Neural progenitor cell (in vitro differentiated cells): Measurements from ENCODE around the gene CEND1. TPM values are rescaled to one million over a fixed set of nuclear protein-coding genes. Genes with fewer than 3 reads are reported as not detected.
A peak's percentile ranks its signal among the peaks of the same experiment; 100 is the strongest.

Experiments
- DNase-seq: peaks from one replicate; pipeline ENCODE4 v3.0.0-alpha.2; 2016; ENCODE audit warnings: low spot score
- H2AFZ ChIP-seq: fragments of 200-600 bp; sonication (generic); replicated peaks from 2 replicates; pipeline ENCODE4 v1.6.1; 2016; ENCODE audit warnings: antibody characterized with exemption
- H3F3A ChIP-seq: fragments of 200-600 bp; sonication (generic); 2 replicates; pipeline ENCODE4 v1.6.1; 2016; ENCODE audit warnings: antibody characterized with exemption, low read depth
- H3K27ac ChIP-seq: fragments of 200-600 bp; sonication (generic); 2 replicates; pipeline ENCODE4 v1.5.1; 2016; ENCODE audit warnings: mild to moderate bottlenecking
- H3K27me3 ChIP-seq: fragments of 200-600 bp; sonication (generic); 2 replicates; pipeline ENCODE4 v1.6.1; 2016; ENCODE audit warnings: mild to moderate bottlenecking, moderate library complexity
- H3K36me3 ChIP-seq: fragments of 200-600 bp; sonication (generic); 2 replicates; pipeline ENCODE4 v1.5.1; 2016
- H3K4me1 ChIP-seq: fragments of 200-600 bp; sonication (generic); 2 replicates; pipeline ENCODE4 v1.6.1; 2016; ENCODE audit warnings: mixed run types
- H3K4me2 ChIP-seq: fragments of 200-600 bp; sonication (generic); 2 replicates; pipeline ENCODE4 v1.6.1; 2016
- H3K4me3 ChIP-seq: fragments of 200-600 bp; sonication (generic); 2 replicates; pipeline ENCODE4 v1.5.1; 2016
- H3K79me2 ChIP-seq: fragments of 200-600 bp; sonication (generic); 2 replicates; pipeline ENCODE4 v1.6.1; 2016; ENCODE audit warnings: low read depth
- H3K9ac ChIP-seq: fragments of 200-600 bp; sonication (generic); 2 replicates; pipeline ENCODE4 v1.6.1; 2016
- H3K9me3 ChIP-seq: fragments of 200-600 bp; sonication (generic); 2 replicates; pipeline ENCODE4 v1.5.1; 2016; ENCODE audit warnings: low read depth
- H4K20me1 ChIP-seq: fragments of 200-600 bp; sonication (generic); 2 replicates; pipeline ENCODE4 v1.6.1; 2016; ENCODE audit warnings: low read depth
- H3K27ac Mint-ChIP-seq: 3 replicates; pipeline ENCODE4 v1.8.0; 2021; ENCODE audit warnings: mixed read lengths
- H3K27me3 Mint-ChIP-seq: 2 replicates; pipeline ENCODE4 v1.8.0; 2022; ENCODE audit warnings: low read depth, mild to moderate bottlenecking, inconsistent platforms, moderate library complexity, mixed read lengths; ENCODE audit not compliant: insufficient read depth
- H3K36me3 Mint-ChIP-seq: 3 replicates; pipeline ENCODE4 v1.8.0; 2021; ENCODE audit warnings: mixed read lengths
- H3K4me1 Mint-ChIP-seq: 3 replicates; pipeline ENCODE4 v1.8.0; 2021; ENCODE audit warnings: mixed read lengths
- H3K4me3 Mint-ChIP-seq: 3 replicates; pipeline ENCODE4 v1.8.0; 2021; ENCODE audit warnings: mild to moderate bottlenecking, moderate library complexity, mixed read lengths
- H3K9me3 Mint-ChIP-seq: 3 replicates; pipeline ENCODE4 v1.8.0; 2020; ENCODE audit warnings: mixed read lengths
- EZH2 ChIP-seq: fragments of 200-600 bp; sonication (generic); IDR thresholded peaks from 2 replicates; pipeline ENCODE4 v1.6.1; 2017; ENCODE audit warnings: antibody characterized with exemption, mild to moderate bottlenecking, moderate library complexity
- EZH2phosphoT487 ChIP-seq: fragments of 200-600 bp; sonication (generic); IDR thresholded peaks from 2 replicates; pipeline ENCODE4 v1.6.1; 2017; ENCODE audit warnings: antibody characterized with exemption
- total RNA-seq: library from RNA; depleted of rRNA; stranded (reverse); fragments of >200 nt; gene quantifications from 2 replicates; pipeline ENCODE4 v1.2.3, GENCODE V29; 2015; ENCODE audit warnings: low replicate concordance
- TF ChIP-seq, protein P1 (sequence below): fragments of 200-600 bp; sonication (generic); IDR thresholded peaks from 2 replicates; pipeline ENCODE4 v1.5.1; 2017; ENCODE audit warnings: antibody characterized with exemption, mild to moderate bottlenecking

Gene CEND1
- total RNA-seq, 1 donor from 2014 or later: 0.94 TPM

DNA sequence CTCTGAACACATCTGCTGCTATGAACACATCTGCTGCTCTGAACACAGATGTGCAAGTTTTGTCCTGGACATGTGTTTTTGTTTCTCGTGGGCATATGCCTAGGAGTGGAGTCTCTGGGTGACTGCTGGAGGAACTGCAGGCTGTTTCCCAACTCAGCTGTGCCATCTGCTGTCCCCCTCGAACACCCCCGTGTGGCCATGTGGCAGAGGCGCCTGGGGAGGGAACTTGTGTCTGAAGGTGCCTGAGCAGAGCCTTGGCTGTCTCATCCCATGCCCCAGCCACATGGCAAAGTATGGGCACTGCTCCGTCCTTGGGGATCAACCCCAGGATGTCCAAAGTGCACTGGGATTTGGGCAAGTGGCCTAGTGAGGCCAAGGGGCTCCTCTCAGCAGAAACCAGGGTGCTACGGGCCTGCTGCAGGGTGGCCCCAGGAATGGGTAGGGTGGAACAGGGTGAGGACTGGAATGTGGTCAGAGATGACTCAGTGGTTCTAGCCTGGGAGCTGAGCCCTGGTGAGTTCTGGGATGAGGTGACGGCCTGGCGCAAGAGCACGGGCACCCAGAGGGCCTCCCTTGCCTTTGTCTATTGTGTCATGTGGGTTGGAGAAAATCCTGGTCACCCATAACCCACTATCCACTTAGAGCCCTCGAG lies 27.3 kb downstream of the CEND1 start:
- Histone ChIP-seq H3K4me1 (no peaks in the 10 kb centered on the region), H3K4me3 (no peak overlapping the region), H3K9ac (no peak overlapping the region), H3K36me3 (no peaks in the 10 kb centered on the region), H3K9me3 (no peaks in the 10 kb centered on the region), H3K27me3 (no peaks in the 10 kb centered on the region), H2AFZ (no peak overlapping the region), H3K79me2 (no peaks in the 10 kb centered on the region), H3K27ac (no peak overlapping the region), H3K4me2 (no peak overlapping the region), H3F3A (peaks cover 37% of the 10 kb centered on the region), H4K20me1 (peaks cover 30% of the 10 kb centered on the region)
- DNase-seq: no peak
- H3K4me1 Mint-ChIP-seq: no peaks in the 10 kb centered on the region
- no peaks in the 10 kb centered on the region for H3K9me3 Mint-ChIP-seq
- H3K27me3 Mint-ChIP-seq: peaks cover 10% of the 10 kb centered on the region
- peak overlapping the region; percentile 63 for H3K27ac Mint-ChIP-seq
- H3K36me3 Mint-ChIP-seq: peaks cover 17% of the 10 kb centered on the region
- H3K4me3 Mint-ChIP-seq: peak overlapping the region; percentile 39
- TF ChIP-seq EZH2 (no peak), EZH2phosphoT487 (no peak)
- TF ChIP-seq, protein P1, sequence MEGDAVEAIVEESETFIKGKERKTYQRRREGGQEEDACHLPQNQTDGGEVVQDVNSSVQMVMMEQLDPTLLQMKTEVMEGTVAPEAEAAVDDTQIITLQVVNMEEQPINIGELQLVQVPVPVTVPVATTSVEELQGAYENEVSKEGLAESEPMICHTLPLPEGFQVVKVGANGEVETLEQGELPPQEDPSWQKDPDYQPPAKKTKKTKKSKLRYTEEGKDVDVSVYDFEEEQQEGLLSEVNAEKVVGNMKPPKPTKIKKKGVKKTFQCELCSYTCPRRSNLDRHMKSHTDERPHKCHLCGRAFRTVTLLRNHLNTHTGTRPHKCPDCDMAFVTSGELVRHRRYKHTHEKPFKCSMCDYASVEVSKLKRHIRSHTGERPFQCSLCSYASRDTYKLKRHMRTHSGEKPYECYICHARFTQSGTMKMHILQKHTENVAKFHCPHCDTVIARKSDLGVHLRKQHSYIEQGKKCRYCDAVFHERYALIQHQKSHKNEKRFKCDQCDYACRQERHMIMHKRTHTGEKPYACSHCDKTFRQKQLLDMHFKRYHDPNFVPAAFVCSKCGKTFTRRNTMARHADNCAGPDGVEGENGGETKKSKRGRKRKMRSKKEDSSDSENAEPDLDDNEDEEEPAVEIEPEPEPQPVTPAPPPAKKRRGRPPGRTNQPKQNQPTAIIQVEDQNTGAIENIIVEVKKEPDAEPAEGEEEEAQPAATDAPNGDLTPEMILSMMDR: peak; percentile 17

- H3K9me3 ChIP-seq: no peaks in the 10 kb centered on the region
- Mint-ChIP-seq H3K4me3 (peak overlapping the region; percentile 27), H3K27ac (peak overlapping the region; percentile 66), H3K9me3 (no peaks in the 10 kb centered on the region), H3K4me1 (no peaks in the 10 kb centered on the region), H3K36me3 (peaks cover 15% of the 10 kb centered on the region), H3K27me3 (peaks cover 14% of the 10 kb centered on the region)
- peaks cover 31% of the 10 kb centered on the region for H3F3A ChIP-seq
- no peak overlapping the region for H3K4me3 ChIP-seq
- no peaks in the 10 kb centered on the region for H3K27me3 ChIP-seq
- peaks cover 26% of the 10 kb centered on the region for H4K20me1 ChIP-seq
- no peaks in the 10 kb centered on the region for H3K36me3 ChIP-seq
- no peak overlapping the region for H3K4me2 ChIP-seq
- no peak overlapping the region for H2AFZ ChIP-seq
- no peaks in the 10 kb centered on the region for H3K79me2 ChIP-seq
- no peaks in the 10 kb centered on the region for H3K4me1 ChIP-seq
- H3K27ac ChIP-seq: no peak overlapping the region
- no peak overlapping the region for H3K9ac ChIP-seq
- no peak for DNase-seq
- TF ChIP-seq EZH2: no peak
- TF ChIP-seq, protein P1: no peak
- TF ChIP-seq EZH2phosphoT487: no peak
These were observed 28.3 kb downstream of the CEND1 start for GRCh38 chr11:761526-762108.

DNA sequence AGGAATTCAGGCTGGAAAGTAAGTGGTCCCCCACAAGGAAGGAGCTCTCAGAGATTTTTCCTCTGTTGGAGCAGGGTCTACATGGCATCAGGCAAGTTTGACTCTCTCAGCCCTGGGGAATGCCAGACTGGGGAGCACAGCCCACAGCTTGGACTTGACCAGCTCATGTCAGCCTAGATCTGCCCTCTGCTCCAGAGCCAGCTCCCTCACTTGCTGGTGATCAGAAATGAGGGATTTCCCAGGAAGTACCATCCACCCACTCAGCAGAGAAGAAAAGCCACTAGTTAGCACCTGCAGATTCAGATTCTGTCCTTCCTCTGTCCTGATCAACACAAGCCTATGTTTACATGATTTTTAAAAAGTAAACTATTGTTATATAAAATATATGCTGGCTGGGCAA lies 29.7 kb downstream of the CEND1 start:
- H3K4me3 ChIP-seq: no peak overlapping the region
- peaks cover 31% of the 10 kb centered on the region for H3F3A ChIP-seq
- no peaks in the 10 kb centered on the region for H3K27me3 ChIP-seq
- H3K36me3 Mint-ChIP-seq: peaks cover 12% of the 10 kb centered on the region
- no peak overlapping the region for H2AFZ ChIP-seq
- H3K4me3 Mint-ChIP-seq: no peak overlapping the region
- H3K27ac Mint-ChIP-seq: no peak overlapping the region
- H3K79me2 ChIP-seq: no peaks in the 10 kb centered on the region
- H3K4me1 ChIP-seq: no peaks in the 10 kb centered on the region
- no peak overlapping the region for H3K27ac ChIP-seq
- H3K36me3 ChIP-seq: no peaks in the 10 kb centered on the region
- no peaks in the 10 kb centered on the region for H3K4me1 Mint-ChIP-seq
- no peak overlapping the region for H3K4me2 ChIP-seq
- no peaks in the 10 kb centered on the region for H3K9me3 ChIP-seq
- peaks cover 30% of the 10 kb centered on the region for H4K20me1 ChIP-seq
- peaks cover 12% of the 10 kb centered on the region for H3K27me3 Mint-ChIP-seq
- no peak overlapping the region for H3K9ac ChIP-seq
- H3K9me3 Mint-ChIP-seq: no peaks in the 10 kb centered on the region
- TF ChIP-seq EZH2 (no peak), EZH2phosphoT487 (no peak)
- TF ChIP-seq, protein P1: no peak
- DNase-seq: no peak
